PC-3 (cell line): ENCODE measurements around the gene ME1.

Source experiments
- EZH2 ChIP-seq: fragments of 300-600 bp; sonication (generic); IDR thresholded peaks from one replicate; pipeline ENCODE4 v1.6.1; 2017; ENCODE audit warnings: antibody characterized with exemption, mild to moderate bottlenecking, low read length; ENCODE audit not compliant: unreplicated experiment
- EZH2phosphoT487 ChIP-seq: fragments of 300-600 bp; sonication (generic); IDR thresholded peaks from 2 replicates; pipeline ENCODE4 v1.6.1; 2018; ENCODE audit warnings: mild to moderate bottlenecking, antibody characterized with exemption, low read length, borderline replicate concordance
- TF ChIP-seq, protein P1 (sequence below): fragments of 300-600 bp; sonication (generic); conservative IDR thresholded peaks from 2 replicates; pipeline ENCODE4 v1.5.1; 2017; ENCODE audit warnings: antibody characterized with exemption, low read depth, mild to moderate bottlenecking, low read length

- TF ChIP-seq, protein P1, sequence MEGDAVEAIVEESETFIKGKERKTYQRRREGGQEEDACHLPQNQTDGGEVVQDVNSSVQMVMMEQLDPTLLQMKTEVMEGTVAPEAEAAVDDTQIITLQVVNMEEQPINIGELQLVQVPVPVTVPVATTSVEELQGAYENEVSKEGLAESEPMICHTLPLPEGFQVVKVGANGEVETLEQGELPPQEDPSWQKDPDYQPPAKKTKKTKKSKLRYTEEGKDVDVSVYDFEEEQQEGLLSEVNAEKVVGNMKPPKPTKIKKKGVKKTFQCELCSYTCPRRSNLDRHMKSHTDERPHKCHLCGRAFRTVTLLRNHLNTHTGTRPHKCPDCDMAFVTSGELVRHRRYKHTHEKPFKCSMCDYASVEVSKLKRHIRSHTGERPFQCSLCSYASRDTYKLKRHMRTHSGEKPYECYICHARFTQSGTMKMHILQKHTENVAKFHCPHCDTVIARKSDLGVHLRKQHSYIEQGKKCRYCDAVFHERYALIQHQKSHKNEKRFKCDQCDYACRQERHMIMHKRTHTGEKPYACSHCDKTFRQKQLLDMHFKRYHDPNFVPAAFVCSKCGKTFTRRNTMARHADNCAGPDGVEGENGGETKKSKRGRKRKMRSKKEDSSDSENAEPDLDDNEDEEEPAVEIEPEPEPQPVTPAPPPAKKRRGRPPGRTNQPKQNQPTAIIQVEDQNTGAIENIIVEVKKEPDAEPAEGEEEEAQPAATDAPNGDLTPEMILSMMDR = no peak
- no peak for TF ChIP-seq EZH2
- no peak for TF ChIP-seq EZH2phosphoT487
Measured at GRCh38 chr6:83370567-83370966, 60.3 kb downstream of the ME1 start.
